NCI-H1694 (cell line): ENCODE data around the gene DAZ4.
"Not testable (repeated sequence)": the region's sequence is repeated elsewhere in the genome, so short reads cannot be mapped to it uniquely, and the experiment has no call there.

ENCODE experiments used
- DNase-seq: peaks from one replicate; lab custom pipeline; 2025; lab: John Stamatoyannopoulos, UW

Gene DAZ4

GRCh38 chrY:24833619-24834018 is at the start of gene DAZ4:
DAZ4 (plus strand) TSS chrY:24833919; CDS start chrY:24834127, 208 bp downstream.
- not testable (repeated sequence) for DNase-seq

GRCh38 chrY:24813293-24813692 is 20.4 kb upstream of the DAZ4 start, which contains the start of gene DAZ3:
DAZ3 (minus strand) TSS chrY:24813393; CDS start chrY:24813185, 208 bp downstream.
- not testable (repeated sequence) for DNase-seq

- not testable (repeated sequence) for DNase-seq
Measured at GRCh38 chrY:24821836-24822235, 11.9 kb upstream of the DAZ4 start.

- DNase-seq = not testable (repeated sequence)
Measured at GRCh38 chrY:24824184-24824879, 9.4 kb upstream of the DAZ4 start.

GRCh38 chrY:24825069-24825468 is 8.7 kb upstream of the DAZ4 start:
- DNase-seq = not testable (repeated sequence)
